SU-DHL-6 (cell line): ENCODE data around the gene ADCY3.

Experiments used
- H2AFZ ChIP-seq: fragments of 200-600 bp; sonication (generic); 2 replicates; pipeline ENCODE4 v1.6.1; 2014; ENCODE audit warnings: low read depth, mild to moderate bottlenecking, moderate library complexity, mixed read lengths, antibody characterized with exemption, low read length; ENCODE audit not compliant: severe bottlenecking
- H3F3A ChIP-seq: fragments of 200-600 bp; shearing (Covaris generic); 2 replicates; pipeline ENCODE4 v1.6.0; 2016; ENCODE audit warnings: antibody characterized with exemption, mild to moderate bottlenecking; ENCODE audit not compliant: insufficient read depth
- H3K27ac ChIP-seq: fragments of 200-600 bp; sonication (generic); 2 replicates; pipeline ENCODE4 v1.5.1; 2016; ENCODE audit warnings: low read depth, mild to moderate bottlenecking, low read length, moderate library complexity, mixed read lengths
- H3K27me3 ChIP-seq: fragments of 200-600 bp; sonication (generic), shearing (Covaris generic); 2 replicates; pipeline ENCODE4 v1.6.0; 2014; ENCODE audit warnings: mild to moderate bottlenecking, low read length
- H3K36me3 ChIP-seq: fragments of 200-600 bp; sonication (generic); 2 replicates; pipeline ENCODE4 v1.6.1; 2014; ENCODE audit warnings: mild to moderate bottlenecking, low read length, mixed read lengths
- H3K4me2 ChIP-seq: fragments of 300-600, 200-600 bp; shearing (Covaris generic), sonication (generic); 2 replicates; pipeline ENCODE4 v1.6.0; 2014; ENCODE audit warnings: low read length, low read depth, mild to moderate bottlenecking; ENCODE audit not compliant: poor library complexity, severe bottlenecking
- H3K4me3 ChIP-seq: fragments of 200-600 bp; sonication (generic); 2 replicates; pipeline ENCODE4 v1.5.1; 2014; ENCODE audit warnings: antibody characterized with exemption, low read length, mild to moderate bottlenecking, mixed read lengths; ENCODE audit not compliant: insufficient read depth, poor library complexity, severe bottlenecking
- H3K79me2 ChIP-seq: fragments of 200-600 bp; sonication (generic); 2 replicates; pipeline ENCODE4 v1.6.1; 2014; ENCODE audit warnings: mild to moderate bottlenecking, low read length, moderate library complexity; ENCODE audit not compliant: insufficient read depth
- H3K9ac ChIP-seq: fragments of 200-600 bp; sonication (generic); 2 replicates; pipeline ENCODE4 v1.7.0; 2014; ENCODE audit warnings: mild to moderate bottlenecking, low read length
- H3K9me2 ChIP-seq: fragments of 200-600 bp; sonication (generic); replicated peaks from 2 replicates; pipeline ENCODE4 v1.6.1; 2014; ENCODE audit warnings: low read length; ENCODE audit not compliant: insufficient read depth
- H3K9me3 ChIP-seq: fragments of 200-600 bp; sonication (generic); 2 replicates; pipeline ENCODE4 v1.6.1; 2014; ENCODE audit warnings: low read length, mixed read lengths; ENCODE audit not compliant: insufficient read depth
- H4K20me1 ChIP-seq: fragments of 200-600 bp; sonication (generic); 2 replicates; pipeline ENCODE4 v1.6.1; 2014; ENCODE audit warnings: low read depth, mild to moderate bottlenecking, antibody characterized with exemption, low read length, moderate library complexity, mixed read lengths
- CTCF ChIP-seq: fragments of 200-600 bp; sonication (generic); IDR thresholded peaks from one replicate; pipeline ENCODE4 v1.5.1; 2017; ENCODE audit warnings: antibody characterized with exemption, mild to moderate bottlenecking, low read length, moderate library complexity; ENCODE audit not compliant: insufficient read depth, poor library complexity, severe bottlenecking
- EZH2phosphoT487 ChIP-seq: fragments of 200-600 bp; sonication (generic), shearing (Covaris generic); conservative IDR thresholded peaks from 2 replicates; pipeline ENCODE4 v1.6.1; 2018; ENCODE audit warnings: mild to moderate bottlenecking, antibody characterized with exemption, low read length, moderate library complexity, mixed read lengths

Gene ADCY3

GRCh38 chr2:24924732-24925131 lies 4.7 kb upstream of the ADCY3 start:
- Histone ChIP-seq H3K4me3 (no peak overlapping the region), H4K20me1 (no peaks in the 10 kb centered on the region), H3K36me3 (no peaks in the 10 kb centered on the region), H3K27ac (no peak overlapping the region), H3K9ac (no peak overlapping the region), H3K9me2 (no peaks in the 10 kb centered on the region), H3K79me2 (no peaks in the 10 kb centered on the region), H3K4me2 (no peak overlapping the region), H3K27me3 (no peaks in the 10 kb centered on the region), H3K9me3 (no peaks in the 10 kb centered on the region), H2AFZ (no peak overlapping the region), H3F3A (peaks cover 5% of the 10 kb centered on the region; the same call in 1 of the 2 replicates)
- TF ChIP-seq EZH2phosphoT487 (no peak), CTCF (no peak)

DNA sequence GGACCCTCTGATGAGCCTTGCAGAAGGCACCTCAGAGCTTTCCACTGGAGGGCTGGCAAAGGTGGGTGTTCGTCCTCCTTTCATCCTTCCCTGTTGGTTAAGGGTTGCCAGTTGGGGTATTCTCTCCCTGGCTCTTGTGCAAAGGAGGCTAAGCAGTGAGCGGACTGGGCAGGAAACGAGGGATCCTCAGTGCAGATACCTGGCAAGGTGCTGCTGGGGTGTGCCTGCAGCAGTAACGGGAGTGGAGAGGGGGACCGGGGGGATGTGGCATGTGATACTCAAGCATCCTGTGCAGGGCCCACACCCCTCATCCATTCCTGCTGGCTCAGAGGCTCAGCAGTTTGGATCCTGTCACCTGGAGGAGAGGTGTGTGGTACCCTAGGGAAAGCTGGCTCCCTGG lies 4.2 kb upstream of the ADCY3 start:
- Histone ChIP-seq H3K9me2 (no peaks in the 10 kb centered on the region), H3K27ac (no peak overlapping the region), H3K4me2 (no peak overlapping the region), H4K20me1 (no peaks in the 10 kb centered on the region), H3K79me2 (peaks cover 3% of the 10 kb centered on the region), H3K4me3 (no peak overlapping the region), H3K27me3 (no peaks in the 10 kb centered on the region), H3F3A (peaks cover 5% of the 10 kb centered on the region; the same call in 1 of the 2 replicates), H3K9ac (no peak overlapping the region), H3K9me3 (no peaks in the 10 kb centered on the region), H2AFZ (no peak overlapping the region), H3K36me3 (no peaks in the 10 kb centered on the region)
- no peak for TF ChIP-seq CTCF
- TF ChIP-seq EZH2phosphoT487, result no peak

DNA sequence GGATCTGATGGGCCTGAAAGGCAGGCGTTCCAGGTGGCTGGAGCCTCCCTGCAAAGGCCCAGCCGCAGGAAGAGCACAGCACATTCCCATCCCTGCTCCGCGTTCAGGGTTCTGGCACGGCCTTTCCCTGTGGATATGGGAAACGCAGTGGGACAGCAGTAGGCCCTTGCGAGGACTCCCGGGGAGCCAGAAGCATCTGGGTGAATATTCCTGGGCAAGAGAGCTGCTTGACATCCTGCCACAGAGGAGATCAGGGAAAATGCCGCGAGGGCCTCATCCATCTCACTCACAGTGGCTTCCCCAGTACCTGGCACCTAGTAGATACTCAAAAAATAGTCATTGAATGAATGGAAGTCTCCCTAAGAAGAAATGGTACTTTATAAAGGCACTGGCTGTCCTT lies 3.1 kb upstream of the ADCY3 start:
- no peaks in the 10 kb centered on the region for H3K9me3 ChIP-seq
- no peak overlapping the region for H2AFZ ChIP-seq
- H3K4me2 ChIP-seq, result no peak overlapping the region
- H3K27me3 ChIP-seq, result no peaks in the 10 kb centered on the region
- H3K9ac ChIP-seq, result no peak overlapping the region
- peaks cover 15% of the 10 kb centered on the region for H3K79me2 ChIP-seq
- H3K36me3 ChIP-seq, result no peaks in the 10 kb centered on the region
- no peaks in the 10 kb centered on the region for H4K20me1 ChIP-seq
- no peaks in the 10 kb centered on the region for H3K9me2 ChIP-seq
- no peak for TF ChIP-seq EZH2phosphoT487
- TF ChIP-seq CTCF, result no peak
- no peak overlapping the region for H3K27ac ChIP-seq
- peaks cover 5% of the 10 kb centered on the region; the same call in 1 of the 2 replicates for H3F3A ChIP-seq
- H3K4me3 ChIP-seq, result no peak overlapping the region

DNA sequence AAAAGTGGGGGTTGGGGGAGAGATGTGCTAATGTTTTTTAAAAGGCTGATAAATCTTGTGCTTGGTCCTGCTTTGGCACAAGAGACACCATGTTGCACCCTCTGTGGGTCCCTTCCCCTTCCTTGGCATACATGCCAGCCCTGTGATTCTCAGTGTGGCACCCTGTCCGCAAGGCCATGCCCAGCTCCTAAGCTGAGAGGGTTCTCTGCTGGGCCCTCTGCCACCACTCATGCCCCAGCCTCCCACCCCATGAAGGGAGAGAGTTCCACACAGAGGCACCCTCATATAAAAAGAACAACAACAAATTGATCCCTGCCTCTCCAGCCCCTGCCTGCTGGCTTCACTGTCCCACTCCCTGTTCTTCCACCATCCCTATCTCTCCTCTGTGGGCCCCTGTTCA lies 2.5 kb upstream of the ADCY3 start:
- H3K9ac ChIP-seq, result no peak overlapping the region
- H4K20me1 ChIP-seq, result no peaks in the 10 kb centered on the region
- H2AFZ ChIP-seq, result no peak overlapping the region
- peaks cover 20% of the 10 kb centered on the region for H3K79me2 ChIP-seq
- no peaks in the 10 kb centered on the region for H3K9me3 ChIP-seq
- no peak overlapping the region for H3K4me3 ChIP-seq
- no peaks in the 10 kb centered on the region for H3K9me2 ChIP-seq
- TF ChIP-seq EZH2phosphoT487 (no peak), CTCF (no peak)
- H3K36me3 ChIP-seq, result no peaks in the 10 kb centered on the region
- no peaks in the 10 kb centered on the region for H3K27me3 ChIP-seq
- no peak overlapping the region for H3K4me2 ChIP-seq
- H3K27ac ChIP-seq, result no peak overlapping the region
- peaks cover 5% of the 10 kb centered on the region; the same call in 1 of the 2 replicates for H3F3A ChIP-seq
